ENCODE results near the gene PI4K2A. TPM values are rescaled to one million over a fixed set of nuclear protein-coding genes. Genes with fewer than 3 reads are reported as not detected.

Gene PI4K2A
- total RNA-seq (2022; extraction: Qiagen RNA extraction), result 25.3 to 30.3 TPM (median 28.6 TPM) in 5 replicates

DNA sequence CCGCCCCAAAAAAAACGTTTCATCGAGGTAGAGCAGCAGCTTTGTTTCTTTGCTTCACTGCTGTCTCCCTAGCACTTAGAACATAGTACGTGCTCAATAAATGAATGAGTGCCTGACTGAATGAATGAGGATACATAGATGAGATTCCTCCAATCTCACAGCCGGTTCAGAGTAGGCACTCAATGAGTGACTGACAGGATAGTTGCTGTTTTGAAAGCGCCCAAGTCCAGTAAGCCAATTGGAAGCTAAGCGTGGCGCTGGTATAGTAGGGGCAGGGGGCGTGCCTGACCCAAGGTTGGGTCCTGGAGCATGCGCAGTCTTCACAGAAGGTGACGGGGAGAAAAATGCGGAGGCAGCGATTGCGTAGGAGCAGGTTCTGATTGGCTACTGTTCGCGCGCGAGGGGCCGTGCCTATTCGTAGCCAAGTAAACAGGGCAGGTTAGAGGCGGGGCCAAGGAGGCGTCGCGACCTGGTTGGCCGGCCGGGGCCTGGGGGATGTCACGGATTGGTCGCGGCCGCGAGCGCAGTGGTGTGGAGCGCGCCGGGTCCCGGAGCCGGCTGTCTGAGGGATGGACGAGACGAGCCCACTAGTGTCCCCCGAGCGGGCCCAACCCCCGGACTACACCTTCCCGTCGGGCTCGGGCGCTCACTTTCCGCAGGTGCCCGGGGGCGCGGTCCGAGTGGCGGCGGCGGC is at the start of gene PI4K2A:
Gene PI4K2A, plus strand, starts transcription at position 498 of the 694 bp plus-strand sequence. Its CDS starts 72 bp downstream, at position 570.

DNA sequence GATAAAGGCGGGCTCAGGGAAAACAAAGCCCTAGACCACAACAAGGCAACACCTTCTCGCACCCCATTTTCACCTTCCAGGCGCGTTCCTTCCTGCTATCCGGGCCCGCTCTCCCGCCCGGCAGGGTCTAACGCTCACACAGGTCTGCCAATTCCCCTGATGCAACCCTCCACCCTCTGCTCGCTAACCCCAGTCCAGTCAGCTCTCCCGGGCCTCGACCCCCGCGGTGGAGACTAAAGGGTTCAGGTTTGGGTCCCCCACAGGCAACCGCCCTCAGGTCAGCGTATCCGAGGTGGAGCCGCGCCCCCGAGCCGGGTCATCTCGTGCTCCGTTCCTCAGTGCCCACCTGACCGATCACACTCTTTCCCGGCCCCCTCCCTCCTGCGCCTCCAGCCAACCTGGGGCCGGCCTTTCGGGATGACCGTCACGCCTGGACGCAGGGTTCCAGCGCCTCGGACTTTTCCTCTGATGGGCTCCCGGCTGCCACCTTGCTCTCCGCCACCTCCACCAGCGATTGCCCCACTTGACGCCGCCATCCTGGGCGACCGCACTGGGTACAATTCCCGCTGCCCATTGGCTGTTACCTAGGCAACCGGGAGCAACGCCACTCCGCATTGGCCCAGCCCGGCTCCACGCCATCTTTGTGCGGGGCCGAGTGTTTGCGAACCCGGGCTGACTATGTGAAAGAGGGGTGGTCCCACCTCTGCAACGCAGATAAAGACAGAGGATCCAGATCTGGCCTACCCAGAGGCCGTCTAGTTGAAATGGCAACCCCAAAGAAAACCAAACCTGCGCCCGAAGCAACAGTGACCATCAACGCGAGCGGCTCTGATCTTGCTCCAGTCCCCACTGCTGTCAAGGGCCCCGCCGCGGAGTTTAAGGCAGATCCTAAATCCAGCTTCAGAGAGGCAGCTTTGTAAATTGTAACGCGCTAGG is 7.3 kb upstream of the PI4K2A start, which contains the start of gene MORN4:
Gene MORN4, minus strand, starts transcription at position 552 of the 936 bp plus-strand sequence. CDS start 13,847 bp downstream, outside the sequence.

DNA sequence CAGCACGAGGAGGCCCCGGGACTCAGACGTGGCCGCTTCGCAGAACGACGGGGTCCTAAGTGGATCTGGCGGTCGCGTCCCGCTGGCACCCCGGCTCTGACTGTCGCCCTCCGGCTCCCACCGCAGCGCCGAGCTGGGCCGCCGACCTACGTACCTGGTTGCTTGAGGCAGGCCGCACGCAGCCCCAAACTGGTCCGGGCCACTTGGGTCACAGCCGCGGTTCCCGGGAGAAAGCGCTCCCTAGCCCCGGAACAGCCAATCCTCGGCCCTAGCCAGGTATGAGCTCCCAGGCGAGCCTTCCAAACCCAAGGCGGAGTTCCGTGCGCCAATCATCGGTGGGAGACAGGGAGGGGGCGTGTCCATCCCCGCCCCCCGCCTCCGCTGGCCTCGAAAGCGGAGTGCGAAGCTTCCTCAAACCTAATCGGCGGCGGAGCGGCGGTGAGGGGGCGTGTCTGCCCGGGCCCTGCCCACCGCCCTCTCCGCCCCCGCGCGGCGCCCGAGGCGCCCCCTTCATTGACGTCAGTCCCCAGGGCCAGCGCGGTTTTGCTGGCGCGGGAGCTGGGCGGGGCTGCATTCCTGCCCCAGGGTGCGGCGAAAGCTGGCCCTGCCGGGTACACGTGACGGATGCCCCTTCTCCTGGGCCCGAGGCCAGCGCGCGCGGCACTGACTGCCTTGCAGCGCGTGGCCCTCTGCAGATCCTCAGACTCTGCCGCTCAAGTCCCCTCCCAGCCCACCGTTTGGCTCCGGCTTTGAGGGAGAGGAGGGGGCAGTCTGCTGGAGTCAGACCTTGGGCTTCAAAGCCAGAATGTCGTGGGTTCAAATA is 46.7 kb downstream of the PI4K2A start, which contains the start of gene AVPI1:
Gene AVPI1, minus strand, starts transcription at position 280 of the 823 bp plus-strand sequence. CDS start 7,336 bp downstream, outside the sequence.

DNA sequence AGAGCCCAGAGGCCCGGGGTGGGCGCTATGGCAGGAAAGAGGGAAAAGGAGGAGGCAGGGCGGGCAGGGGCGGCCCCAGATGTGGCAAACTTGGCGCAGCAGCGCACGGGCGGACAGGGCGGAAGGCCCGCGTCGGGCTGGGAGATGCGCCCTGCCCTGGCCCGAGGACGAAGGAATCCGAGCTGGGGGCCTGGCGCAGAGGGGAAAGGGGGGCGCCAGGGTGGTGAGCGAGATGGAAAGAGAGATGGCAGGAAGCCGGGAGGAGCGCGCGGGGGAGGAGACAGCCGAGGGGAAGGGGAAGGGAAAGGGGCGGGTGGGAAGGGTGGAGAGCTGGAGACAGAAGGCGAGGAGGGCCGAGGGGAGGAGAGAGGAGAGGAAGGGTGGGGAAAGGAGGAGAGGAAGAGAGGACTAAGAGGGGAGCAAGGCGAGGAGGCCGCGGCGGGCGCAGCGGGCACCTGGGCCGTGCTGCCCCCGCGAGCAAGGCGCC is 72.9 kb downstream of the PI4K2A start, which contains the start of gene MARVELD1:
Gene MARVELD1, plus strand, starts transcription at position 392 of the 487 bp plus-strand sequence. CDS start 147 bp downstream, outside the sequence.

Other genes starting within 250 kb of the PI4K2A start
- 54.9 to 69.0 TPM (median 58.8 TPM) in 5 replicates for gene RRP12, start 239.3 kb upstream of the PI4K2A start, total RNA-seq (2022; extraction: Qiagen RNA extraction)
- gene PGAM1, start 214.5 kb upstream of the PI4K2A start, total RNA-seq (2022; extraction: Qiagen RNA extraction), result 579 to 644 TPM (median 626 TPM) in 5 replicates
- 52.6 to 61.6 TPM (median 56.4 TPM) in 5 replicates for gene EXOSC1, start 194.7 kb upstream of the PI4K2A start, total RNA-seq (2022; extraction: Qiagen RNA extraction)
- 44.2 to 53.8 TPM (median 53.5 TPM) in 5 replicates for gene ZDHHC16, start 194.5 kb upstream of the PI4K2A start, total RNA-seq (2022; extraction: Qiagen RNA extraction)
- 42.0 to 51.0 TPM (median 48.0 TPM) in 5 replicates for gene MMS19, start 142.2 kb upstream of the PI4K2A start, total RNA-seq (2022; extraction: Qiagen RNA extraction)
- gene UBTD1, start 141.7 kb upstream of the PI4K2A start, total RNA-seq (2022; extraction: Qiagen RNA extraction), result 14.9 to 21.2 TPM (median 19.4 TPM) in 5 replicates
- gene ANKRD2, start 67.9 kb upstream of the PI4K2A start, total RNA-seq (2022; extraction: Qiagen RNA extraction), result 3.6 to 6.0 TPM (median 4.7 TPM) in 5 replicates
- 0.76 to 1.8 TPM (median 1.1 TPM) in 5 replicates for gene HOGA1, start 56.3 kb upstream of the PI4K2A start, total RNA-seq (2022; extraction: Qiagen RNA extraction)
- 0.10 TPM in 1 of 5 replicates, not detected in the others for gene C10orf62, start 51.0 kb upstream of the PI4K2A start, total RNA-seq (2022; extraction: Qiagen RNA extraction)
- 6.7 to 8.7 TPM (median 7.6 TPM) in 5 replicates for gene MORN4, start 7.2 kb upstream of the PI4K2A start, total RNA-seq (2022; extraction: Qiagen RNA extraction)
- gene AVPI1, start 46.6 kb downstream of the PI4K2A start, total RNA-seq (2022; extraction: Qiagen RNA extraction), result 67.2 to 122 TPM (median 92.9 TPM) in 5 replicates
- 38.2 to 49.0 TPM (median 42.4 TPM) in 5 replicates for gene MARVELD1, start 73.1 kb downstream of the PI4K2A start, total RNA-seq (2022; extraction: Qiagen RNA extraction)
- 17.5 to 27.1 TPM (median 24.9 TPM) in 5 replicates for gene ZFYVE27, start 96.5 kb downstream of the PI4K2A start, total RNA-seq (2022; extraction: Qiagen RNA extraction)
- 1.2 to 2.8 TPM (median 2.4 TPM) in 5 replicates for gene SFRP5, start 131.3 kb downstream of the PI4K2A start, total RNA-seq (2022; extraction: Qiagen RNA extraction)
- 3.5 to 5.4 TPM (median 4.6 TPM) in 5 replicates for gene GOLGA7B, start 209.2 kb downstream of the PI4K2A start, total RNA-seq (2022; extraction: Qiagen RNA extraction)